Liver (tissue), 9 donors: ENCODE data around the gene CLK1. TPM values are rescaled to one million over a fixed set of nuclear protein-coding genes. Genes with fewer than 3 reads are reported as not detected.

Experiments used
- DNase-seq: peaks from one replicate; pipeline ENCODE4 v3.0.0-alpha.2; 2017; ENCODE audit warnings: low spot score
- H3K27ac ChIP-seq, 2 donors: one replicate each; pipeline ENCODE4 v1.7.0; 2013; ENCODE audit warnings: inconsistent platforms in 2 of 2, low read length in 2 of 2, control low read depth in 1 of 2, low read depth in 1 of 2, mild to moderate bottlenecking in 1 of 2
- H3K27me3 ChIP-seq, 4 donors: one replicate each; pipeline versions ENCODE4 v1.6.1 to v1.7.0; 2013; ENCODE audit warnings: low read length in 3 of 4, inconsistent platforms in 1 of 4, mild to moderate bottlenecking in 1 of 4, moderate library complexity in 1 of 4; ENCODE audit not compliant: control insufficient read depth in 4 of 4, insufficient read depth in 4 of 4
- H3K36me3 ChIP-seq, 4 donors: one replicate each; pipeline versions ENCODE4 v1.6.1 to v1.7.0; 2013; ENCODE audit warnings: low read length in 3 of 4, mild to moderate bottlenecking in 3 of 4, low read depth in 1 of 4, moderate library complexity in 1 of 4; ENCODE audit not compliant: control insufficient read depth in 4 of 4, insufficient read depth in 3 of 4
- H3K4me1 ChIP-seq, 4 donors: one replicate each; pipeline versions ENCODE4 v1.6.1 to v1.7.0; 2013; ENCODE audit warnings: low read length in 3 of 4, mild to moderate bottlenecking in 3 of 4, moderate library complexity in 1 of 4; ENCODE audit not compliant: control insufficient read depth in 4 of 4, insufficient read depth in 4 of 4
- H3K4me3 ChIP-seq, 3 donors: one replicate each; pipeline versions ENCODE4 v1.6.1 to v1.7.0; 2013; ENCODE audit warnings: low read length in 3 of 3, control low read depth in 1 of 3, low read depth in 1 of 3, mild to moderate bottlenecking in 1 of 3
- H3K9ac ChIP-seq, 2 donors: one replicate each; pipeline ENCODE4 v1.7.0; 2013; ENCODE audit warnings: low read length in 2 of 2, mild to moderate bottlenecking in 2 of 2, moderate library complexity in 2 of 2, control low read depth in 1 of 2, low read depth in 1 of 2
- H3K9me3 ChIP-seq, 4 donors: one replicate each; pipeline versions ENCODE4 v1.6.1 to v1.7.0; 2013; ENCODE audit warnings: low read length in 3 of 4; ENCODE audit not compliant: control insufficient read depth in 4 of 4
- ATF3 ChIP-seq: IDR thresholded peaks from 2 replicates; pipeline ENCODE4 v1.6.1; 2016; ENCODE audit warnings: antibody characterized with exemption
- EGR1 ChIP-seq, 2 donors: IDR thresholded peaks; 2 replicates each; pipeline ENCODE4 v1.6.1; 2016 to 2018; ENCODE audit warnings: antibody characterized with exemption in 2 of 2, low read depth in 2 of 2
- FOXA1 ChIP-seq: IDR thresholded peaks from 2 replicates; pipeline ENCODE4 v1.6.1; 2016; ENCODE audit warnings: antibody characterized with exemption
- GABPA ChIP-seq, 2 donors: IDR thresholded peaks in 1 of 2; conservative IDR thresholded peaks in 1 of 2; 2 replicates each; pipeline ENCODE4 v1.6.1; 2016; ENCODE audit warnings: antibody characterized with exemption in 2 of 2, mild to moderate bottlenecking in 1 of 2, moderate library complexity in 1 of 2
- HNF4A ChIP-seq, 2 donors: conservative IDR thresholded peaks; 2 replicates each; pipeline ENCODE4 v1.6.1; 2016; ENCODE audit warnings: antibody characterized with exemption in 2 of 2, mild to moderate bottlenecking in 2 of 2
- JUND ChIP-seq, 2 donors: IDR thresholded peaks; 2 replicates each; pipeline ENCODE4 v1.6.1; 2016; ENCODE audit warnings: antibody characterized with exemption in 2 of 2
- NR2F2 ChIP-seq: IDR thresholded peaks from 2 replicates; pipeline ENCODE4 v1.6.1; 2016; ENCODE audit warnings: antibody characterized with exemption
- RAD21 ChIP-seq, 2 donors: IDR thresholded peaks; 2 replicates each; pipeline ENCODE4 v1.6.1; 2016; ENCODE audit warnings: antibody characterized with exemption in 2 of 2, mild to moderate bottlenecking in 2 of 2
- REST ChIP-seq: IDR thresholded peaks from 2 replicates; pipeline ENCODE4 v1.6.1; 2016; ENCODE audit warnings: antibody characterized with exemption, mild to moderate bottlenecking
- RXRA ChIP-seq, 2 donors: IDR thresholded peaks; 2 replicates each; pipeline ENCODE4 v1.6.1; 2017 to 2018; ENCODE audit warnings: antibody characterized with exemption in 2 of 2, mild to moderate bottlenecking in 1 of 2
- TAF1 ChIP-seq: conservative IDR thresholded peaks from 2 replicates; pipeline ENCODE4 v1.6.1; 2016; ENCODE audit warnings: antibody characterized with exemption, mild to moderate bottlenecking
- YY1 ChIP-seq: IDR thresholded peaks from 2 replicates; pipeline ENCODE4 v1.6.1; 2016; ENCODE audit warnings: antibody characterized with exemption, mild to moderate bottlenecking
- WGBS: extraction: QIAGEN DNeasy Blood & Tissue Kit; methylation state at CpG from one replicate; pipeline ENCODE4 v1.1.7; 2013; 5-methylcytosine and 5-hydroxymethylcytosine counted together
- polyA plus RNA-seq, 2 donors: library from polyadenylated mRNA; stranded (reverse) in 1 of 2; unstranded in 1 of 2; fragments of 200-250 nt in 1 of 2; fragments of >200 nt in 1 of 2; fragmentation: Nextera tagmentation in 1 of 2; extraction: Ambion mirVana in 1 of 2; gene quantifications; one replicate each; pipeline versions ENCODE4 v1.2.1 to v1.2.3, GENCODE V29; 2013 to 2015
- total RNA-seq, 2 donors: library from RNA; depleted of rRNA; stranded (reverse); fragments of >200 nt; gene quantifications; one replicate each; pipeline ENCODE4 v1.2.3, GENCODE V29; 2014
- TF ChIP-seq, protein P1 (sequence below): fragments of 150-350 bp; IDR thresholded peaks from 2 replicates; pipeline ENCODE4 v1.5.1; 2017; ENCODE audit warnings: improper control_type of control experiment, low read depth, low read length; ENCODE audit not compliant: missing input control
- donor health status: healthy.
- donor health status: healthy.
- donor health status: healthy.
- donor health status: healthy.
- donor health status: healthy.

The CLK1 gene
- total and polyA plus RNA-seq, 4 donors: 21.2 to 86.3 (median 61.8) TPM

DNA sequence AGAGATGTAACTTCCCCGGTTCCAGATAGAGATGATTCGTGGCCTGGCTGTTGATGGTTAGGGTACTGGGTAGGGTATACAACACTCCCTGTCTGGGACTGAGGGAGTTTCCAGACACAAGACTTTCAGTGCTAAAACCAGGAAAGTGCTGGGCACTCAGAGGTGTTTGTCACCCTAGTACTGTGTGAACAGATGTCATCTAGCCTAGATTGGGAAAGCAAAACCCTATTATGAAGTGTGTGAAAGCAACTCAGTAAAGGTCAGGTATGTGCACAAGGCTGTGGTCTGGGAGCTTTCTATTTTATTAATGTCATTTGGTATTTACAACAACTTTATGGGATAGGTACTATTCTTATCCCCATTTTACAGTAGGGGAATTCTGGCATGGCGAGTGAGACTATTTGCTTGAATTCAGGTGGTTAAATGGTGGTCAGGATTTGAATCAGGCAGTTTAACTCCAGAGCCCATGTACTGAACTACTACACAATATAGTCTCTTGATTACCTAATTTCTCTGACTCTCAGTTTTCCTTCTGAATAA lies 50.1 kb downstream of the CLK1 start:
- H3K9me3 ChIP-seq: no peaks in the 10 kb centered on the region
- H3K9ac ChIP-seq: no peak overlapping the region
- peaks cover 0 to 37% (median 21%) of the 10 kb centered on the region in 4 donors for H3K4me1 ChIP-seq
- DNase-seq: no peak
- TF ChIP-seq, protein P1, sequence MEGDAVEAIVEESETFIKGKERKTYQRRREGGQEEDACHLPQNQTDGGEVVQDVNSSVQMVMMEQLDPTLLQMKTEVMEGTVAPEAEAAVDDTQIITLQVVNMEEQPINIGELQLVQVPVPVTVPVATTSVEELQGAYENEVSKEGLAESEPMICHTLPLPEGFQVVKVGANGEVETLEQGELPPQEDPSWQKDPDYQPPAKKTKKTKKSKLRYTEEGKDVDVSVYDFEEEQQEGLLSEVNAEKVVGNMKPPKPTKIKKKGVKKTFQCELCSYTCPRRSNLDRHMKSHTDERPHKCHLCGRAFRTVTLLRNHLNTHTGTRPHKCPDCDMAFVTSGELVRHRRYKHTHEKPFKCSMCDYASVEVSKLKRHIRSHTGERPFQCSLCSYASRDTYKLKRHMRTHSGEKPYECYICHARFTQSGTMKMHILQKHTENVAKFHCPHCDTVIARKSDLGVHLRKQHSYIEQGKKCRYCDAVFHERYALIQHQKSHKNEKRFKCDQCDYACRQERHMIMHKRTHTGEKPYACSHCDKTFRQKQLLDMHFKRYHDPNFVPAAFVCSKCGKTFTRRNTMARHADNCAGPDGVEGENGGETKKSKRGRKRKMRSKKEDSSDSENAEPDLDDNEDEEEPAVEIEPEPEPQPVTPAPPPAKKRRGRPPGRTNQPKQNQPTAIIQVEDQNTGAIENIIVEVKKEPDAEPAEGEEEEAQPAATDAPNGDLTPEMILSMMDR: no peak
- TF ChIP-seq JUND (IDR thresholded peaks at IDR 0.05) (no peak), FOXA1 (no peak), REST (no peak), GABPA (IDR thresholded peaks at IDR 0.05 in 1 of 2, conservative IDR thresholded peaks at IDR 0.05 in 1 of 2) (no peak), RAD21 (IDR thresholded peaks at IDR 0.05) (no peak), NR2F2 (no peak), YY1 (no peak), ATF3 (no peak), TAF1 (no peak), EGR1 (IDR thresholded peaks at IDR 0.05; ENCODE audit: low read depth in 2 of 2) (no peak), HNF4A (conservative IDR thresholded peaks at IDR 0.05) (no peak)
- H3K4me3 ChIP-seq: no peak overlapping the region
- no peak overlapping the region for H3K27ac ChIP-seq
- 82% methylated on average over 3 of the region's 3 CpGs for WGBS
- peaks cover 6 to 55% (median 51%) of the 10 kb centered on the region in 4 donors for H3K36me3 ChIP-seq
- no peaks in the 10 kb centered on the region for H3K27me3 ChIP-seq

GRCh38 chr2:200812122-200813022 lies 52.1 kb downstream of the CLK1 start:
- TF ChIP-seq, protein P1: peak; percentile 46
- TF ChIP-seq TAF1 (peak; percentile 26), FOXA1 (no peak), HNF4A (conservative IDR thresholded peaks at IDR 0.05) (no peak), REST (peak; percentile 21), RAD21 (IDR thresholded peaks at IDR 0.05) (peak; percentile 67 to 78), RXRA (IDR thresholded peaks at IDR 0.05) (peak in 1 of 2 donors; percentile 30), YY1 (peak; percentile 18), GABPA (IDR thresholded peaks at IDR 0.05 in 1 of 2, conservative IDR thresholded peaks at IDR 0.05 in 1 of 2) (peak in 1 of 2 donors; percentile 4)
- H3K9ac ChIP-seq: peak overlapping the region; percentile 37 to 63
- under 1% methylated on average over 70 of the region's 70 CpGs for WGBS
- H3K36me3 ChIP-seq: peaks cover 3 to 36% (median 32%) of the 10 kb centered on the region in 4 donors
- H3K4me3 ChIP-seq: peak overlapping the region; percentile 84 to 98 (median 89)
- peaks cover 0 to 37% (median 21%) of the 10 kb centered on the region in 4 donors for H3K4me1 ChIP-seq
- H3K27me3 ChIP-seq: no peaks in the 10 kb centered on the region
- DNase-seq: peak; percentile 79
- no peaks in the 10 kb centered on the region for H3K9me3 ChIP-seq
- H3K27ac ChIP-seq: peak overlapping the region; percentile 97
